ENCODE results near the gene PRRT1B.

DNA sequence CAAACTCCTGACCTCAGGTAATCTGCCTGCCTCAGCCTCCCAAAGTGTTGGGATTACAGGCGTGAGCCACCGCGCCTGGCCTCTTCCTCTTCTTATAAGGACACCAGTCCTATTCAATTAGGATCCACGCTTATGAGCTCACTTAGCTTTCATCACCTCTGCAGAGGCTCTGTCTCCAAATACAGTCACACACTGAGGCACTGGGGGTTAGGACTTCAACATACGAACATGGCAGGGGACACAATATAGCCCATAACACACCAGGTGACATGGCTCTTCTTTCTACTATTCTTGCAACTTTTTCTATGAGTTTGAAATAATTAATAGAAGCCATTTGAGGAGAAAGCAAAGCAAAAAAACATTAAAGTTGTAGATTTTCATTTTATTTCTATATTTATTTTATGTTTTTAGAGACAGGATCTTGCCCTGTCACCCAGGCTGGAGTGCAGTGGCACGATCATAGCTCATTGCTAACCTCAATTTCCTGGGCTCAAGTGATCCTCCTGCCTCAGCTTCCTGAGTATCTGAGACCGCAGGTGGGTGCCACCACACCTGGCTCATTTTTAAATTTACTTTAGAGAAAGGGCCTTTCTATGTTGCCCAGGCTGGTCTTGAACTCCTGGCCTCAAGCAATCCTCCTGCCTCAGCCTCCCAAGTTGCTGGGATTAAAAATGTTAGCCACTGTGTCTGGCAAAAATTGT, 6.0 kb upstream of the PRRT1B start:
- TF ChIP-seq, protein P1, sequence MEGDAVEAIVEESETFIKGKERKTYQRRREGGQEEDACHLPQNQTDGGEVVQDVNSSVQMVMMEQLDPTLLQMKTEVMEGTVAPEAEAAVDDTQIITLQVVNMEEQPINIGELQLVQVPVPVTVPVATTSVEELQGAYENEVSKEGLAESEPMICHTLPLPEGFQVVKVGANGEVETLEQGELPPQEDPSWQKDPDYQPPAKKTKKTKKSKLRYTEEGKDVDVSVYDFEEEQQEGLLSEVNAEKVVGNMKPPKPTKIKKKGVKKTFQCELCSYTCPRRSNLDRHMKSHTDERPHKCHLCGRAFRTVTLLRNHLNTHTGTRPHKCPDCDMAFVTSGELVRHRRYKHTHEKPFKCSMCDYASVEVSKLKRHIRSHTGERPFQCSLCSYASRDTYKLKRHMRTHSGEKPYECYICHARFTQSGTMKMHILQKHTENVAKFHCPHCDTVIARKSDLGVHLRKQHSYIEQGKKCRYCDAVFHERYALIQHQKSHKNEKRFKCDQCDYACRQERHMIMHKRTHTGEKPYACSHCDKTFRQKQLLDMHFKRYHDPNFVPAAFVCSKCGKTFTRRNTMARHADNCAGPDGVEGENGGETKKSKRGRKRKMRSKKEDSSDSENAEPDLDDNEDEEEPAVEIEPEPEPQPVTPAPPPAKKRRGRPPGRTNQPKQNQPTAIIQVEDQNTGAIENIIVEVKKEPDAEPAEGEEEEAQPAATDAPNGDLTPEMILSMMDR (conservative IDR thresholded peaks at IDR 0.05 in 1 of 2, IDR thresholded peaks at IDR 0.05 in 1 of 2; ENCODE audit: low read depth in 1 of 2, low read length in 2 of 2), result no peak
- TF ChIP-seq EZH2 (IDR thresholded peaks at IDR 0.05; ENCODE audit: low read length, missing control alignments), result no peak

All from fibroblast of lung (primary cell).